ENCODE results near the gene ITGAL. TPM values are rescaled to one million over a fixed set of nuclear protein-coding genes. Genes with fewer than 3 reads are reported as not detected.
"Not testable (repeated sequence)": the region's sequence is repeated elsewhere in the genome, so short reads cannot be mapped to it uniquely, and the experiment has no call there.

Gene ITGAL
- total and polyA plus RNA-seq, 4 donors: 4.3 to 11.8 (median 6.9) TPM

GRCh38 chr16:30476991-30477390 lies 4.4 kb downstream of the ITGAL start:
- Histone ChIP-seq H3K9ac (ENCODE audit: low read depth in 1 of 2, low read length in 2 of 2) (no peak overlapping the region), H3K4me1 (ENCODE audit: control insufficient read depth in 4 of 4, insufficient read depth in 4 of 4, low read length in 3 of 4) (peaks cover 4 to 14% (median 8%) of the 10 kb centered on the region in 4 donors), H3K36me3 (ENCODE audit: control insufficient read depth in 4 of 4, insufficient read depth in 3 of 4, low read depth in 1 of 4, low read length in 3 of 4) (peaks cover 0 to 2% (median 2%) of the 10 kb centered on the region in 4 donors), H3K27ac (ENCODE audit: low read depth in 1 of 2, low read length in 2 of 2) (no peak overlapping the region), H3K27me3 (ENCODE audit: control insufficient read depth in 4 of 4, insufficient read depth in 4 of 4, low read length in 3 of 4) (no peaks in the 10 kb centered on the region), H3K9me3 (ENCODE audit: control insufficient read depth in 4 of 4, low read length in 3 of 4) (no peaks in the 10 kb centered on the region), H3K4me3 (ENCODE audit: low read depth in 1 of 3, low read length in 3 of 3) (no peak overlapping the region)
- DNase-seq (ENCODE audit: low spot score): no peak
- 81% methylated on average over 3 of the region's 3 CpGs for WGBS
- no peak for TF ChIP-seq TAF1 (conservative IDR thresholded peaks at IDR 0.05)
- no peak for TF ChIP-seq FOXA2 (IDR thresholded peaks at IDR 0.05)
- TF ChIP-seq RXRA (IDR thresholded peaks at IDR 0.05): no peak
- TF ChIP-seq CTCF (IDR thresholded peaks at IDR 0.05; ENCODE audit: low read depth, low read length, missing input control): no peak
- TF ChIP-seq SP1 (IDR thresholded peaks at IDR 0.05): no peak
- no peak for TF ChIP-seq EGR1 (IDR thresholded peaks at IDR 0.05; ENCODE audit: low read depth in 2 of 2)
- TF ChIP-seq YY1 (IDR thresholded peaks at IDR 0.05): no peak
- TF ChIP-seq GABPA (IDR thresholded peaks at IDR 0.05 in 1 of 2, conservative IDR thresholded peaks at IDR 0.05 in 1 of 2): no peak
- no peak for TF ChIP-seq RAD21 (IDR thresholded peaks at IDR 0.05)
- TF ChIP-seq JUND (IDR thresholded peaks at IDR 0.05): no peak
- TF ChIP-seq REST (IDR thresholded peaks at IDR 0.05): no peak
- no peak for TF ChIP-seq MAX (IDR thresholded peaks at IDR 0.05)
- no peak for TF ChIP-seq FOXA1 (IDR thresholded peaks at IDR 0.05)
- TF ChIP-seq HNF4G (IDR thresholded peaks at IDR 0.05): no peak
- TF ChIP-seq ZBTB33 (IDR thresholded peaks at IDR 0.05): no peak
- TF ChIP-seq ATF3 (IDR thresholded peaks at IDR 0.05): no peak
- no peak for TF ChIP-seq NR2F2 (IDR thresholded peaks at IDR 0.05)
- no peak for TF ChIP-seq HNF4A (conservative IDR thresholded peaks at IDR 0.05)

GRCh38 chr16:30477773-30478172 lies 5.2 kb downstream of the ITGAL start:
- WGBS: 93% methylated on average over 3 of the region's 3 CpGs
- H3K27ac ChIP-seq (ENCODE audit: low read depth in 1 of 2, low read length in 2 of 2); H3K36me3 ChIP-seq (ENCODE audit: control insufficient read depth in 4 of 4, insufficient read depth in 3 of 4, low read depth in 1 of 4, low read length in 3 of 4); H3K9me3 ChIP-seq (ENCODE audit: control insufficient read depth in 4 of 4, low read length in 3 of 4); H3K27me3 ChIP-seq (ENCODE audit: control insufficient read depth in 4 of 4, insufficient read depth in 4 of 4, low read length in 3 of 4); DNase-seq (ENCODE audit: low spot score); H3K4me3 ChIP-seq (ENCODE audit: low read depth in 1 of 3, low read length in 3 of 3); H3K9ac ChIP-seq (ENCODE audit: low read depth in 1 of 2, low read length in 2 of 2); H3K4me1 ChIP-seq (ENCODE audit: control insufficient read depth in 4 of 4, insufficient read depth in 4 of 4, low read length in 3 of 4): not testable (repeated sequence)
